ENCODE data around the gene KRT16. TPM values are rescaled to one million over a fixed set of nuclear protein-coding genes. Genes with fewer than 3 reads are reported as not detected.
"Not testable (repeated sequence)": the region's sequence is repeated elsewhere in the genome, so short reads cannot be mapped to it uniquely, and the experiment has no call there.

KRT16 gene
- total RNA-seq, 1 donor from 2014 or later = 31.9 TPM

- DNase-seq (ENCODE audit: low spot score in 2 of 2) = no peak
- H3K36me3 ChIP-seq = no peaks in the 10 kb centered on the region
Observed at GRCh38 chr17:41625602-41626001, 13.0 kb upstream of the KRT16 start.

GRCh38 chr17:41624208-41625101 lies 11.9 kb upstream of the KRT16 start, which contains the start of gene KRT17:
KRT17 (minus strand) TSS chr17:41624575; CDS start chr17:41624509, 66 bp downstream.
- TF ChIP-seq, protein P1, sequence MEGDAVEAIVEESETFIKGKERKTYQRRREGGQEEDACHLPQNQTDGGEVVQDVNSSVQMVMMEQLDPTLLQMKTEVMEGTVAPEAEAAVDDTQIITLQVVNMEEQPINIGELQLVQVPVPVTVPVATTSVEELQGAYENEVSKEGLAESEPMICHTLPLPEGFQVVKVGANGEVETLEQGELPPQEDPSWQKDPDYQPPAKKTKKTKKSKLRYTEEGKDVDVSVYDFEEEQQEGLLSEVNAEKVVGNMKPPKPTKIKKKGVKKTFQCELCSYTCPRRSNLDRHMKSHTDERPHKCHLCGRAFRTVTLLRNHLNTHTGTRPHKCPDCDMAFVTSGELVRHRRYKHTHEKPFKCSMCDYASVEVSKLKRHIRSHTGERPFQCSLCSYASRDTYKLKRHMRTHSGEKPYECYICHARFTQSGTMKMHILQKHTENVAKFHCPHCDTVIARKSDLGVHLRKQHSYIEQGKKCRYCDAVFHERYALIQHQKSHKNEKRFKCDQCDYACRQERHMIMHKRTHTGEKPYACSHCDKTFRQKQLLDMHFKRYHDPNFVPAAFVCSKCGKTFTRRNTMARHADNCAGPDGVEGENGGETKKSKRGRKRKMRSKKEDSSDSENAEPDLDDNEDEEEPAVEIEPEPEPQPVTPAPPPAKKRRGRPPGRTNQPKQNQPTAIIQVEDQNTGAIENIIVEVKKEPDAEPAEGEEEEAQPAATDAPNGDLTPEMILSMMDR (IDR thresholded peaks at IDR 0.05) = no peak
- Histone ChIP-seq H3K36me3 (no peaks in the 10 kb centered on the region), H3K27ac (peak within 1 kb of the TSS in 1 of 2 donors; percentile 41), H3K4me3 (no peak within 1 kb of the TSS), H3K9me3 (no peaks in the 10 kb centered on the region), H3K4me1 (no peaks in the 10 kb centered on the region), H3K27me3 (no peaks in the 10 kb centered on the region)
- DNase-seq (ENCODE audit: low spot score in 2 of 2) = no peak
- intact Hi-C loops (cut with DNase I) = loop anchor here (10.0 kb wide), 1 partner anchor 310 kb away; the partner anchor contains the start of gene KRTAP17-1

More at GRCh38 chr17:41625602-41626001, 13.0 kb upstream of the KRT16 start:
- H3K4me3 ChIP-seq = no peak overlapping the region
- no peaks in the 10 kb centered on the region for H3K27me3 ChIP-seq
- TF ChIP-seq, protein P1 (IDR thresholded peaks at IDR 0.05) = no peak
- H3K9me3 ChIP-seq = no peaks in the 10 kb centered on the region
- intact Hi-C loops (cut with DNase I) = loop anchor here (10.0 kb wide), 1 partner anchor 311 kb away; the partner anchor contains the start of gene KRTAP17-1
- H3K27ac ChIP-seq = peak overlapping the region in 1 of 2 donors; percentile 41
- H3K4me1 ChIP-seq = no peaks in the 10 kb centered on the region

DNA sequence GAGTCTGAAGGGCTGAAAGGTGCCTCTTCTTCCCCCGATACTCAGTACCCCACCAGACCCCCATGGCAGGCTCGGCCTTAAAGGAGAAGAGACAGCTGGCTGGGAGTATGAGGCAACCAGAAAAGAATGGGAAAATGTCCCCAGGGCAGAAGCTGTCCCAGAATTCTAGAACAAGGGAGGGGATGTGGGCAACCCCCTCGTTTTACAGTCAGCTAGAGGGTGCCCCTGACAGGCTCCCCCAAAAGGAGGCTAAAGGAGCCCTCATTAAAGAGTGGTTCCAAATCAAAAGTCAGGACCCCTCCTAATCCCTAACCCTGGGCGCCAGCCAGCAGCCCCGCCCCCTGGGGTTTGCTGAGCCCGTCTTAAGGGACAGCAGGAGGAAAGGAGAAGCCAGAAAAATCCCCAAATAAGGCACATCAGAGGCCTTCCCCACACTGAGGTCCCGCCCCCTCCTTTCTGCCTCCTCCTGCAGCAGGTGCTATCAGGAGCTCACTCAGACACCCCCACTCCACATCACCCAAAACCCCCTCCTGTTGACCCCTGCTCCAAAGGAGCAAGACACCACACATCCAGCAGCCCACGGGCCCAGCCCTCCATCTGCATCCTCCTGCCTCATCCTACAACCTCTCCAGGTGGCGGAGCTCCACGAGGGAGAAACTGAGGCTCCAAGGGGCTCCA lies 10.8 kb upstream of the KRT16 start:
- H3K9me3 ChIP-seq; H3K4me1 ChIP-seq; H3K27me3 ChIP-seq; DNase-seq (ENCODE audit: low spot score in 2 of 2); H3K4me3 ChIP-seq; H3K36me3 ChIP-seq: not testable (repeated sequence)
- H3K27ac ChIP-seq = peak overlapping the region in 1 of 2 donors; percentile 10
- intact Hi-C loops (cut with DNase I) = loop anchor here (10.0 kb wide), 1 partner anchor 309 kb away; the partner anchor contains the start of gene KRTAP17-1

GRCh38 chr17:41622340-41623183 lies 10.0 kb upstream of the KRT16 start:
- not testable (repeated sequence) for H3K4me3 ChIP-seq; H3K36me3 ChIP-seq; H3K27me3 ChIP-seq; H3K27ac ChIP-seq; DNase-seq (ENCODE audit: low spot score in 2 of 2); H3K9me3 ChIP-seq; H3K4me1 ChIP-seq
- intact Hi-C loops (cut with DNase I) = loop anchor here (10.0 kb wide), 1 partner anchor 308 kb away; the partner anchor contains the start of gene KRTAP17-1

DNA sequence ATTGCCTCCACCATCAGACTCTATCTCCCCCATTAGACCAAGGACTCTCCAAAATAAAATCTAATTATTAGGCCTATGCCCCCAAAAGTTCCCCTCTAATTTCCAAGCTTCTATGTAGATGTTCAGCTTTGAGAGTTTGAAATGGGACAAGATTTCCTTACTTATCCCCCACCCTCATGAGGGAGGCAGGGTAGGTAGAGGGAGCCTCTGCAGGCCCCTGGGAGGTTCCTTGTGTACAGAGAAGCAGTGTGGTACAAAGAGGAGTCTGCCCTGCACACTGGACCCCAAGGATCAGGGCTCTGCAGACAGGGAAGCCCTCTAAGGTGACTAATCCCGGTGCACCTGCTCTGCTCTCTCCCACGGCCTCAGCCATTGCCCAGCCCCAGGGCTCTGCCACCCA lies 9.3 kb upstream of the KRT16 start:
- intact Hi-C loops (cut with DNase I) = loop anchor here (10.0 kb wide), 1 partner anchor 307 kb away; the partner anchor contains the start of gene KRTAP17-1
- Histone ChIP-seq H3K36me3 (no peaks in the 10 kb centered on the region), H3K4me1 (no peaks in the 10 kb centered on the region), H3K27ac (no peak overlapping the region), H3K4me3 (no peak overlapping the region), H3K27me3 (no peaks in the 10 kb centered on the region), H3K9me3 (no peaks in the 10 kb centered on the region)
- no peak for DNase-seq (ENCODE audit: low spot score in 2 of 2)
- TF ChIP-seq, protein P1 (IDR thresholded peaks at IDR 0.05) = no peak

- H3K4me1 ChIP-seq; H3K27me3 ChIP-seq; DNase-seq (ENCODE audit: low spot score in 2 of 2); H3K36me3 ChIP-seq; H3K9me3 ChIP-seq; H3K4me3 ChIP-seq: not testable (repeated sequence)
- peak overlapping the region in 1 of 2 donors; percentile 26 for H3K27ac ChIP-seq
- intact Hi-C loops (cut with DNase I) = loop anchor here (10.0 kb wide), 1 partner anchor 307 kb away; the partner anchor contains the start of gene KRTAP17-1
Observed at GRCh38 chr17:41621435-41621817, 8.9 kb upstream of the KRT16 start.
